NCI-H1092 (cell line): Measurements from ENCODE around the gene ABLIM2.
A peak's percentile ranks its signal among the peaks of the same experiment; 100 is the strongest.

Experiments used
- DNase-seq: peaks from one replicate; lab custom pipeline; 2025; lab: John Stamatoyannopoulos, UW

ABLIM2 gene

DNA sequence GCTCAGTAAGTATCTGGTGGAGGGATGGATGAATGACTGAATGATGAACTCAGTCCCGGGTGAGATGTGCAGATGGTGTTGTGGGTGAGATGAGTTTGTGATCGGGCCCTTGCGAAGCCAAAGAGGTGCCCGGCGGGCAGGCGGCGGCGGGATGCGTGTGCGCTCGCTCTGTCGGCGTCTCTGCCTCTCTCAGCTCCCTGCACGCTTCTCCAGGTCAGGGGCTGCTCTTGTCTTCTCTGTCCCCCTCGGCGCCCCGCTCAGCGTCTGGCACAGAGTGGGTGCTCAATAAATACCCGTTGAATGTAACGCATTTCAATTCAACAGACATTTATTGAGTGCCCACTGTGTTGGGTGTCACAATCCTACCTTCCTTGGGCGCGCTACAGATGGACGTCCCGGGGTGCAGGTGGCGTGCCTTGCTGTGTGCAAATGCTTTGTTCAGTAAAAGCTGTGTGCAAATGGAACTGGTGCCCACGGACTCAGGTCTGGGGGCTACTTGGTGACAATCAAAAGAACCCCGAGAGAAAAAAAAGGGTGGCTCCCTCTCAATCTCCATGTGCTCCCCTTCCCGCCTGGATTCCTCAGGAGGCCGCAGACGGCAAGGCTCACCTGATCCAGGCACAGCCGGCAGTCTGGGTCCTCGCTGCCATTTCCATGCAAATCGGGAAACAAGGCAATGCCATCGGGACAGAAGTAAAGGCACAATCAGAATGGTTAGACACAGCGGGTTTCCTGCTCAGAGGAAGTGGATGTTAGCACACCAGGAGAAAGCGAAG, 153.4 kb downstream of the ABLIM2 start:
- no peak for DNase-seq

DNA sequence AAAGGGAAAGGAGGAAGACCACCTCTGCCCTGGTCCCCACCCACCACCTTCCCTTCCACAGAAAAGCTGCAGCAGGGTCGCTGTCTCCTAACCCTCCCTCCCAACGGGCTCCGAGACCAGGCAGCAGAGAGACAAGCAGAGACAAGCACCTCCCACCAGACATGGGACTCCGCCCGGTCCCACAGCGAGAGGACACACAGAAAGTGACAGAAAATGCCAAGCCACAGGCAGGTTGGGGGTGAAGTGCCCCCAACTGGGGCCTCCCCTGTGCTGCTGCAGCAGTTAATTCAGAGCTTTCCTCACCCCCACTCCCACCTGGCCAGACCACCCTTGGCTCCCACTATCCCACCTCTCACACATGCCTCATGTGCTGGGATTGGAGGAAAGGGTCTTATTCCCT, 154.5 kb downstream of the ABLIM2 start:
- DNase-seq, result no peak

DNA sequence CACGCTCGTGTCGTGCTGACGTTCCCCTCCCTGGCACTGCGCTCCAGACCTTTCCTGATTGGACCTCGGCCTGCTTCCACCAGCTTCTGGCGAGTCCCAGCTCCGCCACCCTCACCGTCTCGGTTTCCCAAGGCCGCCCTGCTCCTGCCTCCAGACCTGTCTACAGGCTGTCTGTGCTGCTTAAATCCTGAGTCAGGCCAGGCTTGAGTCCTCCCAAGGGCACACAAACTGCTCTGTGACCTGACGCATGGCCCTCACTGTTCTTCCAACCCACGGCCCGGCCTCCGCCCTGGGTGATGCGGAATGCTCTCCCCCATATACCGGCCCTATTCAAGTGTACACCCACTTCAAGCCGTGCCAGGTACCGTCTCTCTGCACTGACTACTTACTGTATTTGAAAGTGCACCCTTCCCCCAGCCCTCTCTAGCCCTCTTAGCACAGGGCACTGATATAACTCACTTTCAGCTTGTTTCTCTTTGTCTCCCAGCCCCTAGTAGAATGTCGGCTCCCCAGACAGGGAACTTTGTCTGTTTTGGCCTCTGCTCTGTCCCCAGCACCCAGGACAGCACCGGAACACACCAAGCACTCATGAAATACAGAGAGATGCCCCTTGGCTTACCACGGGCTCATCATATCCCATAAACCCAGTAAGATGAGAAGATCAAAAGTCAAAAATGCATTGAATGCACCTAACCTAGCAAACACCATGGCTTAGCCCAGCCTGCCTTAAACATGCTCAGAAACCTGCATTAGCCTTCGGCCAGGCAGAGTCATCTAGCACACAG, 155.9 kb downstream of the ABLIM2 start:
- DNase-seq, result no peak

DNA sequence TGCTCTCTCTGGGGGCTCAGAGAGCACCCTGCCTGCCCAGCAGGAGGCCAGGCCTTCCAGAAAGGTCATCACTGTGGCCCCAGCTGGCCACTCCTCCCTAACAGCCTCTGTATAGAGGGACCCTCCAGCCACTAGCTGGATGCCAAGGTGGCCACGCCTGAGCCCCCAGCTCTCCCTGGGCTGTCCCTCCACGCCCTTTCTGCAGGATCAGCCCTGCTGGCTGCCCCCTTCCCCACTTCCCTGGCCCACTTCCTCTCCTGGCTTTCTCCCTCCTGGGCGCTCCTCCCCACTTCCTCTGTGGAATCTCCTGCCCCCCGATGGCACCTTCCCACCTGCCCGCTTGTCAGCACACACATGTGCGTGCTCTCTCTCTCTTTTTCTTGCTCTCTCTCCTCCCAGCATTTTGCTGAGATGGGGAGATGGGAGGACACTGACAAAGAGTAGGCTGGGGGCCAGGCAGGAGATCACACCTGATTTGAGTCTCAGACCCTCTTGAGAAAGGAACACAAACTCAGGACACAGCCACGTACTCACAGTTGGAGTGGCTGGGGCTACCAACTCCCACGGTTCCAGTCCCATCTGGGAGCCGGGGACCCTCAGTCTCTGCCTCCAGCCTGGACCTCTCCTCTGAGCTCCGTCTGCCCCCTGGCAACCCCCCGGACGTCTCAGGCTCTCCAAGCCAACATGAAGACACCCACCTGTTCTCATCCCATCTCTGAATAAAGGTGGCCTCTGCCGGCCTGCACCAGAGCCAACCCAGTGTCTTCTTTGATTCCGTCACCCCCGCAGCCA, 156.9 kb downstream of the ABLIM2 start:
- DNase-seq, result no peak

DNA sequence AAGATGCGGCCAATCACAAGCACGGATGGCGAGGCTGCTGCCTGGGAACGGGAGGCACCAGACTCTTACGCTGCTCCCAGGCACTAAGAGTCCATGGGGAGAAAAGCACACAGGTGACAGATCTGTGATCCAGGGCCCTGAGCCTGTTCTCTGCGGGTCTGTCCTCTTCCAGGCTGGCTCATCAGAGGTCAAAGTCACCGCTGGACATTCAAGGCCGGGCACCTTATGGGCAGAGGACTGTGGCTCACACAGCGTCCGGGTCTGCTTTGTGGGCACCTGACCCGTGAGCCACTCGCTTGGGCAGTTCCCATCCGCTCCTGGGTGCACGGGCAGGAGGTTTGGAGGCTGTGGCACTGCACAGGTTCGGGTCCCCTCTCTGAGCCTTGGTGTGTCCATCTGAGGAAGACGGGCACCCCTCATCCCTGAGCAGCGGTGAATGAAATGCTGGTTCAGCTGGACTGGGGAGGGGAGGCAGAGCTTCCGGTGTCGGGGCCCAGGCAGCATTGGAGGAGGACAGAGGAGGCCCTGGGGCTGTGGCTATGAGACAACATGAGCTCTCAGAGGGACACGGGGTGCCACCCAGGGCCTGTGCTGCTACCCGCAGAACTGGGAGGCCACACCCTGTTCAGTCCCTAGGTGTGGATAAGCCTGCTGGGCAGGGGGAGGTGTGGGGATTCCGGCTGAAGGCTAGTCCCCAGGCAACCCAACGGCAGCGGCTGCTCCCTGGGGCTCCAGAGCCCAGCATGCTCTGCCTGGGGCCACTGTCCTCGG, 157.7 kb downstream of the ABLIM2 start:
- no peak for DNase-seq

DNA sequence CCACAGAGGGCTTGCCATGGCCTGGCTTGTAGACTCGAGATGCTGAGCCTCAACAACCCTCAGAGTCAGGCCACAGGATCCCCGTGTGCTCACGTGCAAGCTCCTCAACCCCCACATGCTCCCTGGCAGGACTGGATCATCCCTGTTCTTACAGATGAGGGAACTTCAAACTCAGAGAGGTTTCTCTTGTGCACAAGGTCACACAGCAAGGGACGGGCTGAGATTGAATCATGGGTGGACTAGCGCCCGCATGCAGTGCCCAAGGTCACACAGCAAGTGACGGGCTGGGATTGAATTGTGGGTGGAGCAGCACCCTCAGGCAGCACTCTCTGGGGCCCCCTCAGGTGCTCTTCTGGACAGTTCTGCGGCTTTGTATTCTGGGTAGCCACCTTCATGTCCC, 158.4 kb downstream of the ABLIM2 start:
- DNase-seq, result no peak

DNA sequence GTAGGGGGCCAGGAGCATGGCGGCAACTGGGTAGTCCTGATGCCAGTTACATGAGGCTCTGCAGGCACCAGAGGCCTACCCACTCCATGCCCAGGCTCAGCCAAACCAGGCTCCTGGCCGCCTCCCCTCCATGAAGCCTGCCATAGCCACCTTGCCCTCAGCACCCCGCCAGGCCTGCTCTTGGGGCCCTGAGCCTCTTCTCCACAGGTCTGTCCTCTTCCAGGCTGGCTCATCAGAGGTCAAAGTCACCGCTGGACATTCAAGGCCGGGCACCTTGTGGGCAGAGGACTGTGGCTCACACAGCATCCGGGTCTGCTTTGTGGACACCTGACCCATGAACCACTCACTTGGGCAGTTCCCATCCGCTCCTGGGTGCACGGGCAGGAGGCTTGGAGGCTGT, 158.9 kb downstream of the ABLIM2 start:
- no peak for DNase-seq

DNA sequence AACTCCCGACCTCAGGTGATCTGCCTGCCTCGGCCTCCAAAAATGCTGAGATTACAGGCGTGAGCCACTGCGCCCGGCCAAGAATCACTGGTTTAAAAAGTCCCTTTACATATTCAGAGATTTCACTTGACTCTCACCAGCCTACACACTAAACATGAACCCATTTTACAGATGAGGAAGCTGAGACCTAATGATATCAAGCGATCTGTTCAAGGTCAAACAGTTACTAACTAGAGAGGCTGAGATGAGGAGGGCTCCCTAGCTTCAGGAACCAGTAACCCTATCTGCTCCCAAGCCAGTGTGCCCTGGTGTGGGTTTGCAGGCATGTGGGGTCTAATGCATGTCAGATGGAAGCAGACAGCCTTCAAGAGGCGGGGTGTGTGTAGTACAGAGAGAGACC, 159.3 kb downstream of the ABLIM2 start:
- no peak for DNase-seq

DNA sequence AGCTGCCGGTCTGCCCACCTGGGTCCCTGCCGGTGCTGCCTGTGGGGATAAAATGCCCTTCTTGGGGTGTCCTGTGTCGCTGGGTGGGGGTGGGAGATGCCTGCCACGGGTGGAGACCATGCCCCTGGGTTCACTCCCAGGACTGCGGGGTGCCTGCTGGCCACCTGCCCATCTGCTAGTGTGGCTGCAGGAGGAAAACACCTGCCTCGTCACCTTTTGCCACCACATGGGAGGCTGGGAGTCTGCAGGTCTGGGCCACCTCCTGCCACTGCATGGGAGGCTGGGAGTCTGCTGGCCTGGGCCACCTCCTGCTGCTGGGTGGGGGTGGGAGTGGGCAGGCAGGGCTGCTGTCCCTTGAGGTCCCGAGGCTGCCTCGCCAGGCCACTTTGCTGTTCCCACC, 160.2 kb downstream of the ABLIM2 start:
- no peak for DNase-seq

DNA sequence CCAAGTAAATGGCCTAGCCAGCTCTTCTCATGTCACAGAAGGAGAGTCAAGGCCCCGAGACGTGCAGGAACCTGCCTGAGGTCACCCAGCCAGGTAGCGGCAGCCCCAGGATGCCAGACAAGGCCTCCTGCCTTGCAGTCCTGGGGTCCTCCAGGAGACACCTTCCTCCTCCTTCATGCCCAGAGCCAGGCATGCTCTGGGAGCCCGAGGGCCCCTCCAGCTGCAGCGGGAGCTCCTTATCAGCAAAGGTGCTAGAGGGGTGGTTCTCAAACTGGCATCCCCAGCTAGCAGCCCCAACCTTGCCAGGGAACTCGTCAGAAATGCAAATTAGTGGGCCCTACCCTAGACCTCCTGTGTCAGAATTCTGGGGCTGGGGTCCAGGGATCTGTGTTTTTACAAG, 162.7 kb downstream of the ABLIM2 start:
- no peak for DNase-seq

DNA sequence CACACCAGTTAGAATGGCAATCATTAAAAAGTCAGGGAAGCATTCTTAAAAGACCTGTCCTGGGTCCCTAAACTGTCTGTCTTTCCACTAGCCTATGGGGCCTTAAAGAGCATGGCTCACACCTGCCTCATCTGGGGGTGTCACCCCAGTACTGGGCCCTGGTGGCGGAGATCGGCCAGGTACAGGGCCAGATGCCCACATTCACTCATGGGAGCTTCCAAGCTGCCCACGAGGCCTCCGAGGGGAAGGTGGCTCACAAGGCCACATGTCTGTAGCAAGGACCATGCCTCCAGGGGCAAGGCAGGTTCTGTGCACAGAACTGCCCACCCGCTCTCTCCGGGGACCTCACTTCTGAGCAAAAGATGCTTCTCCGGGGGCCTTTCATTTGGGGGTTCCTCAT, 163.5 kb downstream of the ABLIM2 start:
- no peak for DNase-seq

DNA sequence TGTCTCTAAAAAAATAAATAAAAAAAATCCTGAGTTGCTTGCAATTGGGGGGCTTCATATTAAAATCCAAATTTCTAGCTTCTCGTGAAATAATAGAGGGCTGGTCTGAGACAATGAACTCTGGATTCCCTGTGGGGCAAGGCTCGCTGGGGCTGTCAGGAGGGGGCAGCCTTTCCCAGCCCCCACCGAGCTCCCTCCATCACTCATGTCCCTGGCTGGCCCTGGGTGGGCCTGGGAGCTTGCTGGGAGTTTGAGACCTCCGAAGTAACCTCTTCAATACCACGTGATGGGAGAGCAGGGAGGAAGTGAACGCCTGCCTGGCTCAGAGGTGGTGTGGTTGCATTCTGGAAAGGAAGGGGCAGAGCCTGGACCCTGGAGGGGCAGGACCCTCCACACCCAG, 164.9 kb downstream of the ABLIM2 start:
- DNase-seq, result no peak

DNA sequence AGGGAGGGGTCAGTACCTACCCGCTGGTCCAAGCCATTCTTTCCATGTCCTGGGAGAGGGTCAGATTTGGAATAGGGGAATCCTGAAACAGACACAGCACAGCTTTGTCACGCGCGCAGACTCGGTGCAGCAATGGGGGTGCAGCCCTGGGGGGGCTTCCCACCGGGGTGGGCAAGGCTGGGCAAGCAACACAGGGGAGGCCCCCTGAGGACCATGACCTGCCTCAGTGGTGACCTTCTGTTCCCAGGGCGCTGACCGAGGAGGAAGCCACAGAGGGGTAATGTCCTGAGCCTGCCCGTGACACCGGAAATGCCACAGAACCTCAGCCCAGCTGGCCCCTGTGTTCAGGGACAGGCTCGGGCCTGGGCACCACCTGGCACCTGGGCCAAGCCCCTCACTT, 165.8 kb downstream of the ABLIM2 start:
- DNase-seq, result no peak

DNA sequence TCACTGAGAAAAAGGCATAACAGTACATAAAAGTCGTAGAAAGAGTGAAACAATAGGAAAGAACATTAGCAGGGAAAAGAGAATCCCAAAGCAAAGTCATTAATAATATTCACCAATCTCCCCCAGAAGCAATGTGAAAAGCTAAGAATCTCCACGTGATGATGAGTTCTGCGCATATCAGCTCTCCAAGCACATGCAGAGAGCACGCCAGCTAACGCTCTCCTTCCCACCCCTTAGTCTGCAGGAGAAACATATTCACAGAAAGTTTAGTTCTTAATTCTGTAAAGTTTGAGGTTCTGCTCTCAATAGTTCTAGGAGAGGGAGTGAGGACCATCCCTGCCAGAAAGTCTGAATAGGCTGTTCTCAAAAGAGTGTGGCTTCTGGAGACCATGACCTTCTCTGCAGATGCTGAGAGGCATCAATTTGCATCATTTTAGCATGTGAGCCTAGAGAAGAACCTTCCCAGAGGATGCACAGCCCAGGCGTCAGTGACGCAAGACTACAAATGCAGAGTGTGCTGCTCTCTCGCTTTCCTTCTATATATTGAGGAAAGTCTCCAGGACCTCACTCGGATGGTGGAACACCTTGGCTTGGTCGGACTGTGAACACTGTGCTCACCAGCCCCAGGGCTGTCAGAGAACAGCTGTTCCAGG, 167.7 kb downstream of the ABLIM2 start:
- DNase-seq, result no peak

DNA sequence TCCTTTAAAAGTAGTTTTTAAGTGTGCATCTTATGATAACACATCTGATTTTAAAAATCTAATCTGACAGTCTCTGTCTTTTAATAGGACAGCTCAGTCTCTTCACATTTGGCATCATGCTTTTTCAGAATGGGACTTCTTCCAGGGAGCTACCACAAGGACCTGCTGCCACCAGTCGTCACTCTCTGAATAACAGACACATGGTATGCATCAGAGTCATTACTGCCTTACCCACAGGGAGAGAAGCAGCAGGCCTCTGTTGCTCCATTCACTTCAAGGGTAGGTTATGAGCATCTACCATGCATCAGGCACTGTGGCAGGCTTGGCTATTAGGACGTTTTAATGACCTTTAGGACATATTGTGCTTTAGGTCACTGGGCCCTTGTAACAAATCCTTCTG, 169.0 kb downstream of the ABLIM2 start:
- no peak for DNase-seq

DNA sequence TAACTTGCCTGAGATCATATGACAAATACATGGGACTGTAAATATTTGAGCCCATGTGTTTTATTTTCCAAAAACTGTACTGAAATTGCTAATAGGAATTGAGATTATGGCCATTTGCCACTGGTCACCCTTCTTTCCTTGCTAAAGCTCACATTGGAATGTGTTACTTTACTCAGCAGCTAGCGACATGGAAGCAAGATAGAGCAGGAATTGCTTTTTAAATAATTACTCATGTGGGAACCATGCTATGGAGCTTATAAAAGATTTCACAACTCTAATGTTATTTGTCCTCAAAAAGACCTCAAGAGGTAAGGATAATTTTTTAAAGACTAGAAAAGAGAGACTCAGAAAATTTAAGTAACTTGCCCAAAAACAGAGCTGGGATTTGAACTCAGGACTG, 170.2 kb downstream of the ABLIM2 start:
- no peak for DNase-seq

DNA sequence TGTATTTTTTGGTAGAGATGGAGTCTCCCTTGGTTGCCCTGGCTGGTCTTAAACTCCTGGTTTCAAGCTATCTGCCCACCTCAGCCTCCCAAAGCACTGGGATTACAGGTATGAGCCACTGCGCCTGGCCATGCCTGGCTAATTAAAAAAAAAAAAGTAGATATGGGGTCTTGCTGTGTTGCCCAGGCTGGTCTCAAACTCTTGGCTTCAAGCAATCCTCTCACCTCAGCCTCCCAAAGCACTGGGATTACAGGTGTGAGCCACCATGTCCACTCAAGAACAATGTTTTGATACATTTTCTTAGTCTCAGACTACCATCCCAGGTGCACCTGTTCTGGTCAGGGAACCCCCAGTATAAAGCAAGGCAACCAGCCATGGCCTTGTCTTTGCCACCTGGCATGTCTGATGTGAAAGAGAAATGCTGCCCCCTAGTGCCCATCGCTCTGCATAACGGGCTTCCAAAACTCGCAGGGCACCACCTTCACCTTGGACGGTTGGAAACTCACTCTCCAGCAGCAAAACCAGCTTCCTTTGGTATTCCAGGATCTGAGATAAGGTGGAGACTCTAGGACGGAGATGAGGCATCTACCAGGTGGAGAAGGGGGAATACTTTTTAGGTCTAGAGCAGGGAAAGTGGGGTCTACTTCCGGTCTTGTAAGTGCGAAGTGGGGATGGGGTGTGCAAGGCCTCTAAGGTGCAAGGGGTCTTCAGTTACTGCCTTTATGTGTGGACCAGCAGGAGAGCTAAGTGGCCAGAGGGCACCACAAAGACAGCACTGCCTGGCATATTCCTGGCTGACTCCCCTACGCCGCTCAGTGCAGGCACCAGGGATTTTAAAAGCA, 171.2 kb downstream of the ABLIM2 start:
- DNase-seq, result peak; percentile 56

DNA sequence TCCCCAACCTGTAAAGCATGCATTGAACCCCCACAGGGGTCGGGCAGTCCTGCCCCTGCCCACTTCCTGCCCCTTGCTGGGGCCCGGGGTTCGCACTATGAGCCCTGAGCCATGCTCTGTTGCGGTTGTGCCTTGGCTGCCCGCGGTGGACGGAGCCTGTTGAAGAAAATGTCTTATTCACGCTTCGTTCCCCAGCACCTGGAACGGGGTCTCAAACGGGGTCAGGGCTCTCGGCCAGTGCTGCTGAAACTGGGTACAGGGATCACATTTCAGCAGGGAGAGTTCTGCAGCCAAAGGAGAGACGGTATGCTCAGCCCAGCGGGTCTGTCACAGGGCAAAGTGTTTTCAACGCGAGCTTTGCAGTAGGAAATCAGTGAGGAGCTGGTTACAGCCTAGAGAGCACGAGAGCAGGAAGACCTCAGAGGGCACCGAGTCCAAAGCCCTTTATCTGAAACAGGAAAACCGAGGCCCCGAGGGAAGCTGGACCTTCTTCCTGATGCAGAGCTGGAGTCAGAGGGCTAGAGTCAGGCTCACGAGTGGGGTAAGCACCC, 172.6 kb downstream of the ABLIM2 start:
- DNase-seq, result no peak

DNA sequence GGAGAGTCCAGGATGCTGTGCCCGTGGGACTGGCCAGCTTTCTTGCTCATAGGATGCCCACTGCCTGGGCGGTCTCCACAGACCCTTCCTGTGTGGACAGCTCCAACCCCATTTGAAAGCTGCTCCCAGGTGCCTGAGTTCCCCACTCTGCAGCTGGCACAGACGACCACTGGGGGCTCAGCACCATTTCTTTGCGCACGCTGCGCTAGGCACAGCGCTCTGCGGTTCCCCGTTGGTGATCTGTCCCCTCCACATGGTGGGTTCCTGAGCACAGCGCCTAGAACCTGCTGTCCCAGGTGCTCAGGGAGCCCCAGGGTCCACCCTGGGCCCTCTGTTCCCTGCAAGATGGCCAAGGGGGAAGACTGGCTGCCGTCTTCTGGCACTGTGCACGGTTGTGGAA, 173.5 kb downstream of the ABLIM2 start:
- DNase-seq, result no peak

DNA sequence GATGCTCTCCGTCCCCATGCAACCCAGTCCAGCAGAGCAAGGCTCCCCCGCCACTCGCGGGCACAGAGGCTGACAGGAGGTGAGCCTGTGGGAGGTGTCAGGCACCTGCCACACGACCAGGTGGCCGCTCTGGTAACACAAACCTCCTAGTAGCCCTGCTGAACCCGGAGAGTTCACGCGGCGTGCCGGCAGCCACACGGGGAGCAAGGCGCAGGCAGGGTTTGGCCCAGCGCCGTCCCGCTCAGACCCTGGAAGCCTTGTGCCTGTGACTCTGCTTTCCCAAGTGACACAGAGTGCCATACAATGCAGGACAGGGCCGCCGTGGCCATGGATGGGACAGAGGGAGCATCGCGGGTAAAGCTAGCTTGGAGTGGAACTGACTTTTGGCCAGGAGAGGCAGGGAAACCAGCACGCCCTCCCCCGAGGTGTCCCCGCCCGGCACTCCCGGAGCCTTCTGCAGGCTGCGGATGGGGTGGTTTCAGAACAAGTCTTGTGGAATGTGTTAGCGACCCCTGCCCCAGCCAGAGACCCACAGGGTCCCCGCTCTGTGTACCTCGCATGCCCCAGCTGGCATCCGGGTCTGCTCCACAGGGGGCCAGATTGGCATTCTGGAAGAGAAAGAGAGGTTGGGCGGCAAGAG, 174.2 kb downstream of the ABLIM2 start:
- DNase-seq, result no peak
